MCF 10A (cell line): Measurements from ENCODE around the gene CHKB. TPM values are rescaled to one million over a fixed set of nuclear protein-coding genes. Genes with fewer than 3 reads are reported as not detected.

Experiments used
- BruUV-seq: library from RNA; stranded (reverse); fragments of 400-500 nt; replicated peaks from 2 replicates; lab custom pipeline; 2021; lab: Mats Ljungman, UMichigan
- CTCF ChIA-PET: fragments of 300-600 bp; sonication (Branson Sonifier 250); formaldehyde crosslinking; extraction: SDS; loops from one replicate; lab custom pipeline; 2021; ENCODE audit warnings: antibody characterized with exemption, inconsistent platforms; lab: Yijun Ruan, JAX
- POLR2A ChIA-PET: fragments of 300-600, 350-650 bp; sonication (Branson Sonifier 250); formaldehyde crosslinking; extraction: SDS; loops from one replicate; lab custom pipeline; 2020; ENCODE audit warnings: antibody characterized with exemption, inconsistent platforms; lab: Yijun Ruan, JAX
- DNase-seq: peaks from one replicate; pipeline ENCODE4 v3.0.0-alpha.2; 2018; ENCODE audit not compliant: unreplicated experiment
- H3K27ac Mint-ChIP-seq: one replicate; pipeline ENCODE4 v1.8.0; 2022; ENCODE audit warnings: mild to moderate bottlenecking, low read depth, mixed read lengths; ENCODE audit not compliant: unreplicated experiment
- H3K27me3 Mint-ChIP-seq: one replicate; pipeline ENCODE4 v1.8.0; 2022; ENCODE audit warnings: mixed read lengths; ENCODE audit not compliant: insufficient read depth, unreplicated experiment
- H3K36me3 Mint-ChIP-seq: one replicate; pipeline ENCODE4 v1.8.0; 2022; ENCODE audit warnings: mild to moderate bottlenecking, moderate library complexity, mixed read lengths; ENCODE audit not compliant: insufficient read depth, unreplicated experiment
- H3K4me1 Mint-ChIP-seq: one replicate; pipeline ENCODE4 v1.8.0; 2022; ENCODE audit warnings: mixed read lengths; ENCODE audit not compliant: insufficient read depth, unreplicated experiment
- H3K4me3 Mint-ChIP-seq: one replicate; pipeline ENCODE4 v1.8.0; 2022; ENCODE audit warnings: mild to moderate bottlenecking, moderate library complexity, mixed read lengths; ENCODE audit not compliant: unreplicated experiment
- H3K9me3 Mint-ChIP-seq: one replicate; pipeline ENCODE4 v1.8.0; 2022; ENCODE audit warnings: mixed read lengths; ENCODE audit not compliant: unreplicated experiment
- CTCF ChIP-seq: fragments of 200-600 bp; IDR thresholded peaks from one replicate; pipeline ENCODE4 v1.8.0; 2022; ENCODE audit warnings: antibody characterized with exemption, mild to moderate bottlenecking; ENCODE audit not compliant: unreplicated experiment
- intact Hi-C: fragments of 100-400 bp; cut with micrococcal nuclease; formaldehyde crosslinking; loops from 2 replicates; pipeline ENCODE4 v1.14.1; 2022
- total RNA-seq: library from RNA; stranded (reverse); gene quantifications from 2 replicates; pipeline ENCODE4 v1.2.3, GENCODE V29; 2022

Gene CHKB
- total RNA-seq, 1 experiment from 2014 or later = 60.6 TPM

GRCh38 chr22:50604256-50605001 is 21.8 kb upstream of the CHKB start:
- Mint-ChIP-seq H3K27me3 (peaks cover 31% of the 10 kb centered on the region), H3K4me3 (no peak overlapping the region), H3K4me1 (no peaks in the 10 kb centered on the region), H3K9me3 (no peaks in the 10 kb centered on the region), H3K27ac (no peak overlapping the region), H3K36me3 (peaks cover 6% of the 10 kb centered on the region)
- CTCF ChIA-PET = interaction anchor here (0.7 kb wide), 1 partner anchor 65 kb away, joined by 3 read pairs; no protein-coding TSS in a partner anchor
- BruUV-seq = no TSS peak
- no peak for DNase-seq
- POLR2A ChIA-PET = no interaction called here
- intact Hi-C loops = no loop called here
- TF ChIP-seq CTCF = no peak

GRCh38 chr22:50603511-50604255 is 21.0 kb upstream of the CHKB start:
- ChIA-PET POLR2A (interaction anchor here (2.6 kb wide), 1 partner anchor 17 kb away, joined by 5 read pairs; no protein-coding TSS in a partner anchor), CTCF (interaction anchor here (1.4 kb wide), 1 partner anchor 17 kb away, joined by 3 read pairs; no protein-coding TSS in a partner anchor)
- TF ChIP-seq CTCF = no peak
- H3K36me3 Mint-ChIP-seq = peaks cover 6% of the 10 kb centered on the region
- no peak overlapping the region for H3K4me3 Mint-ChIP-seq
- H3K4me1 Mint-ChIP-seq = no peaks in the 10 kb centered on the region
- no TSS peak for BruUV-seq
- H3K27ac Mint-ChIP-seq = no peak overlapping the region
- no peaks in the 10 kb centered on the region for H3K9me3 Mint-ChIP-seq
- peaks cover 31% of the 10 kb centered on the region for H3K27me3 Mint-ChIP-seq
- no peak for DNase-seq
- intact Hi-C loops = no loop called here

- no TSS peak for BruUV-seq
- DNase-seq = no peak
- H3K9me3 Mint-ChIP-seq = no peaks in the 10 kb centered on the region
- TF ChIP-seq CTCF = no peak
- ChIA-PET POLR2A (interaction anchor here (2.6 kb wide), 1 partner anchor 19 kb away, joined by 5 read pairs; no protein-coding TSS in a partner anchor), CTCF (interaction anchor here (1.4 kb wide), 1 partner anchor 19 kb away, joined by 3 read pairs; no protein-coding TSS in a partner anchor)
- no peak overlapping the region for H3K27ac Mint-ChIP-seq
- intact Hi-C loops = no loop called here
- H3K4me3 Mint-ChIP-seq = peak overlapping the region; percentile 58
- H3K36me3 Mint-ChIP-seq = peaks cover 6% of the 10 kb centered on the region
- peaks cover 20% of the 10 kb centered on the region for H3K27me3 Mint-ChIP-seq
- H3K4me1 Mint-ChIP-seq = no peaks in the 10 kb centered on the region
Measured at GRCh38 chr22:50602338-50602700, 19.7 kb upstream of the CHKB start.
